GM12892 (cell line): ENCODE measurements around the gene CREBZF.
A peak's percentile ranks its signal among the peaks of the same experiment; 100 is the strongest.
"Not testable (repeated sequence)": the region's sequence is repeated elsewhere in the genome, so short reads cannot be mapped to it uniquely, and the experiment has no call there.

ENCODE experiments used
- DNase-seq: peaks from one replicate; pipeline ENCODE4 v3.0.0; 2011; ENCODE audit not compliant: insufficient read length
- FAIRE-seq: peaks from 2 replicates; lab custom pipeline; 2011; peaks lifted over from hg19 to GRCh38; lab: Jason Lieb, UNC
- POLR2A ChIP-seq: IDR thresholded peaks from 2 replicates; pipeline ENCODE4 v1.6.1; 2011; ENCODE audit warnings: low read depth, low read length, control low read depth
- POLR2AphosphoS5 ChIP-seq: IDR thresholded peaks from 2 replicates; pipeline ENCODE4 v1.6.1; 2011; ENCODE audit warnings: low read depth, low read length, control low read depth
- TAF1 ChIP-seq: IDR thresholded peaks from 2 replicates; pipeline ENCODE4 v1.6.1; 2011; ENCODE audit warnings: low read depth, mild to moderate bottlenecking, control low read depth, low read length, borderline replicate concordance

CREBZF gene

DNA sequence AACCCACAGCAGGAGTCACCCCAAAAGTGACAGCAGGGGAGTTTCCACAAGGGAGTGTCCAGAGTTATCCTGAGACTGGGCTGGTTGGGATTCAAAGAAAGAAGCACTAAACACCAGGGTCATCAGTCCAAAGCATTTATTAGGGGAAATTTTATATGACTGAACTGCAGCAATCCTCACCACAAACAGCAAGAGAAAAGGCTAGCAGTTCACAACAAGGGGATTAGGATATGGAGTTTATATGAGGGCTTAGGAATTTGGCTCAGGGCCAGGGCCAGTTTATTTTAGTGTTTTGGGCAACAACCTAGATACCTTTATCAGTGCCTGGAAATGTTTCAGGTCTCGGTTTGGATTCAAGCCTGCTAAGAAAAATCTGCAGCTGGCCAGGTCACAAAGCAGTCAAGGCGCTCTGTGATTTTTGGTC, 21.7 kb downstream of the CREBZF start:
- DNase-seq, result no peak
- FAIRE-seq, result peak; percentile 48
- TF ChIP-seq POLR2AphosphoS5 (no peak), POLR2A (no peak), TAF1 (no peak)

DNA sequence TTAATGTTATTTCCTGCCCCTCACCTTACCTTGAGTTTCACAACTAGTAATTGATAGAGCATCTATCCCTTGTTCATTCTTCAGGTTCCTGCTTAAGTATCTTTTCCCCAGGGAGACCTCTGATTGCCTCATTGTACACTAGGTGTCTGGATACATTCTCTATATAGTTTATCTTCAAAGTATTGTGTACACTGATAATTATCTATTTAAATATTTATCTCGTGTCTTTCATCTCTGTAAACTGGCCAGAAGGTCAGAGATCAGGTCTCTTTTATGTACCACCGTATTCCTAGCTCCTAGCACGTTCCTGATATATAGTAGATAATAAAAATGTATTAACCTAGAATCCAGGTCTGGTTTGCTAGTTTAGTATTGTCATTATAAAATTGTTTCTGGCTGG, 30.2 kb downstream of the CREBZF start:
- no peak for TF ChIP-seq POLR2AphosphoS5
- DNase-seq (no peak), FAIRE-seq (no peak)

DNA sequence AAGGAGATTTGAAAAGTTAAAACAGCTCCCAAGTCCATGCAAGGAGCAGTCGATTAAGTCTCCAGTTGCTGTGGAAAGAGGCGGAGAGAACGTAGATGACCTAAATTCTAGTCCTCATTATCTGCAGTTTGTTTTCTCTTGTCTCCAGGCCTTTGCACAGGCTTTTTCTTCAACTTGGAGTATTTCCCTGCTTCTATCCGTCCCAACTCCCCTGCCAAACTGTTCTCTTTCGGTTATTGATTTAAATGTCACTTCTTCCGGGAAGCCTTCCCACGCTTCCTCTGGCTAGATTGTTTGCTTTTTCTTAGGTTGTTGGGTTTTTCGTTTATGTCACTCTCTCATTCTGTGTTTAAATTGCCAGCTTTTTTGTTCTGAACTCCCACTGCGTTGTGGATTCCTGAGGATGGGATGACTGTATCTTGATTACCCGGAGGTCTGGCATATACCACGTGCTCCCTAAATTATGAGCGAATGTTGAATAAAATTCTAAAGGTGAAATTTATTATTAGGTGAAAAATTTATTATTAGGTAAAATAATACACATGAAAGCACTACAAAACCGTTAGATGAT, 36.1 kb downstream of the CREBZF start:
- FAIRE-seq (no peak), DNase-seq (no peak)
- no peak for TF ChIP-seq POLR2A
- no peak for TF ChIP-seq POLR2AphosphoS5
- TF ChIP-seq TAF1, result no peak

DNA sequence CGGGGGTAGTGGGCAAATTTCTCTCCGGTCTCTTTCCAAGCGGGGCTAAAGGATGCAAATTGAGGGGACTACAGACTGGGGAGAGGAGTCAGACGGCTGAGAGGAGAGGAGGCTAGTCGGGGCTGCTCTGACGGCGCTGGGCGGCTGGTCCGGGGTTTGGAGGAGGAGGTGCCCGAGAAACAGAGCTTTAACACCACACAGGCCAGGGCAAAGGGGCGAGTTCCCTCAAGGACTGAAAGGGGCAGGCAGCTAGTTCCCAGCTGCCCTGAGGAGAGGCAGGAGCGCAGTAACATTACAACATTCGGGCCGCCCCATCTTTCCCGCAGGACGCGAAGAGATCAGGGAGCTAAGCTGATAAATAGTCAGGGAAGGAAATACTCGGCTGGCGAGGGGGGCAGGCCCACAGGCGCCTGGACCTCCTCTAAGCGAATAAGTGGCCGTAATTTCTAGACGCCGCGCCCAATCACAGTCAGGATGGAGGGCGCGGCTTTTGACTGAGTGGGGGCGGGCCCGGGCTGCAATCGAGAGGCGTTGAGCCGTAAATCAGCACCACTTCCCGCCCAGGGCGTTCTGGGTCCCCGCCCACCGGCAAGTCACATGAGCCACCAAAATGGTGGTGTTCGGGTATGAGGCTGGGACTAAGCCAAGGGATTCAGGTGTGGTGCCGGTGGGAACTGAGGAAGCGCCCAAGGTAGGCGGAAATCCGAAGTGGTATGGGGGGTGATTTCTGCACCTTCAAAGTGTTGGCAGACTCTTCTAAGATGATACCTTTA, 36.7 kb downstream of the CREBZF start, which contains the start of gene TMEM126B:
Gene TMEM126B, plus strand, starts transcription at position 596 of the 773 bp plus-strand sequence. Its CDS starts 15 bp downstream, at position 611.
- DNase-seq, result peak; percentile 56
- peak; percentile 86 for TF ChIP-seq POLR2A
- peak; percentile 89 for TF ChIP-seq TAF1
- peak; percentile 90 for TF ChIP-seq POLR2AphosphoS5
- FAIRE-seq, result peak; percentile 98

DNA sequence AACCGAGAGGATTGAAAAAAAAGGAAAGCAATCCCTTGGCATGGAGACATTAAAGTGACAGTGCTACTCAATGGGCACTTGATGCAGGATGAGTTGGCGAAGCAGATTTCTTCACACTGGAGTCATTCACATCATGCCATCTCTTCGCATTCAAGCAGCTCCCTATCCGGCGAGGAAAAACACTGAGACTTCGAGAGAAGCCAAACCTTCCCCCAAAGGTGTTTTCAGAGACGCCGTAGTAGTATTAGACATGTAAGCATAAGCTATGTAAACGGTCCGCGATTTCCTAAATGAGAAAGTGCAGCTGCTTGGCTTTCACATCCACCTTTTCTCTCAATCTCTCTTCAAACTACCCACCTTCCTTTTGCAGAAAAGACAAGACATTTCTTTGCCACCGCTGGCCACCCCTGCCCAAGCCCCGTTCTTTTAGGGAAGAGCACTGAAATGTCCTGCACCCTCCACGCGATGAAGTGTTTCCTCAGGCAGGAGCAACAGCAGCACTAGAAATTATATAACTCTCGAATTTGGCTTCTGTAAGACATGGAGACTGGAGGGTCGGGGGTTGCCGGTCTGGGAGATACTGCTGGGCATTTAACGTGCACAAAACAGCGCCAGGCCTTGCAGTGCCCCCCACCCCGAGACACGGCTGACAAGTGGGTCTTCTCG, 37.5 kb downstream of the CREBZF start, which contains the start of gene DLG2:
Gene DLG2, minus strand, starts transcription at position 13 of the 666 bp plus-strand sequence.
- TF ChIP-seq TAF1 (no peak), POLR2A (no peak), POLR2AphosphoS5 (no peak)
- no peak for DNase-seq
- FAIRE-seq, result no peak

GRCh38 chr11:85626496-85626895, 38.4 kb downstream of the CREBZF start:
- TF ChIP-seq POLR2A, result no peak
- no peak for TF ChIP-seq POLR2AphosphoS5
- no peak for TF ChIP-seq TAF1
- FAIRE-seq, result no peak
- DNase-seq, result no peak

DNA sequence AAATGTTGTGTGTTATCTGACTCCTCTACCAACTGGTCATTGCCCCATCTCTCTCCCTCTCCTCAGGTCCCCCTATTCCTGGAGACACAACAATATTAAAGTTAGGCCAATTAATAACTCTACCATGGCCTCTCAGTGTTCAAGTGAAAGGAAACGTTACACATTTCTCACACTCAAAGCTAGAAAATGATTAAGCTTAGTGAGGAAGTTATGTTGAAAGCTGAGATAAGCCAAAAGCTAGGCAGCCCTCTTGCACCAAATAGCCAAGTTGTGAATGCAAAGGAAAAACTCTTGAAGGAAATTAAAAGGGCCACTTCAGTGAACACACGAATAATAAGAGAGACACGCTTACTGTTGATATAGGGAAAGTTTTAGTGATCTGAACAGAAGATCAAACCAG, 44.7 kb downstream of the CREBZF start:
- DNase-seq (no peak), FAIRE-seq (peak; percentile 24)
- TF ChIP-seq POLR2AphosphoS5, result no peak
- TF ChIP-seq POLR2A, result no peak
- no peak for TF ChIP-seq TAF1

- FAIRE-seq (no peak), DNase-seq (no peak)
- TF ChIP-seq POLR2AphosphoS5 (no peak), POLR2A (no peak), TAF1 (no peak)
Measured at GRCh38 chr11:85619499-85619898, 45.4 kb downstream of the CREBZF start.

DNA sequence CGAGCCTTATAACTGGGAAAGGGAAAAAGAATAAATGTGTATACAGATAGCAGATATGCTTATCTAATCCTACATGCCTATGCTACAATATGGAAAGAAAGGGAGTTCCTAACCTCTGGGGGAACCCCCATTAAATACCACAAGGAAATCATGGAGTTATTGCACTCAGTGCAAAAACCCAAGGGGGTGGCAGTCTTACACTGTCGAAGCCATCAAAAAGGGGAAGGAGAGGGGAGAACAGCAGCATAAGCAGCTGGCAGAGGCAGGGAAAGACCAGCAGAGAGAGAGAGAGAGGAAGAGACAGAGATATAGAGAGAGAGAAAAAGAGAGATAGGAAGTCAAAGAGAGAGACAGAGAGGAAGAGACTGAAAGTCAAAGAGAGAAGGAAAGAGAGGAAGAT, 53.3 kb downstream of the CREBZF start:
- not testable (repeated sequence) for DNase-seq, FAIRE-seq
